ENCODE results near the gene SARS1.

- TF ChIP-seq, protein P1, sequence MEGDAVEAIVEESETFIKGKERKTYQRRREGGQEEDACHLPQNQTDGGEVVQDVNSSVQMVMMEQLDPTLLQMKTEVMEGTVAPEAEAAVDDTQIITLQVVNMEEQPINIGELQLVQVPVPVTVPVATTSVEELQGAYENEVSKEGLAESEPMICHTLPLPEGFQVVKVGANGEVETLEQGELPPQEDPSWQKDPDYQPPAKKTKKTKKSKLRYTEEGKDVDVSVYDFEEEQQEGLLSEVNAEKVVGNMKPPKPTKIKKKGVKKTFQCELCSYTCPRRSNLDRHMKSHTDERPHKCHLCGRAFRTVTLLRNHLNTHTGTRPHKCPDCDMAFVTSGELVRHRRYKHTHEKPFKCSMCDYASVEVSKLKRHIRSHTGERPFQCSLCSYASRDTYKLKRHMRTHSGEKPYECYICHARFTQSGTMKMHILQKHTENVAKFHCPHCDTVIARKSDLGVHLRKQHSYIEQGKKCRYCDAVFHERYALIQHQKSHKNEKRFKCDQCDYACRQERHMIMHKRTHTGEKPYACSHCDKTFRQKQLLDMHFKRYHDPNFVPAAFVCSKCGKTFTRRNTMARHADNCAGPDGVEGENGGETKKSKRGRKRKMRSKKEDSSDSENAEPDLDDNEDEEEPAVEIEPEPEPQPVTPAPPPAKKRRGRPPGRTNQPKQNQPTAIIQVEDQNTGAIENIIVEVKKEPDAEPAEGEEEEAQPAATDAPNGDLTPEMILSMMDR (IDR thresholded peaks at IDR 0.05) = no peak
- TF ChIP-seq EZH2phosphoT487 (IDR thresholded peaks at IDR 0.05) = no peak
These were observed 36.1 kb downstream of the SARS1 start for GRCh38 chr1:109249654-109250401.

Measured in neural progenitor cell (in vitro differentiated cells).